Measurements from ENCODE around the gene TRIM50.

GRCh38 chr7:73345951-73346350 lies 18.1 kb upstream of the TRIM50 start:
- TF ChIP-seq CTCF (IDR thresholded peaks at IDR 0.05; ENCODE audit: borderline replicate concordance, extremely low read depth, low read length, poor library complexity, severe bottlenecking): no peak
- TF ChIP-seq EZH2 (IDR thresholded peaks at IDR 0.05; ENCODE audit: borderline replicate concordance, low read depth, low read length, severe bottlenecking): no peak

Measured in DND-41 (cell line).